HG03064 (cell line): ENCODE measurements around the gene RPP25L.
"Not testable (repeated sequence)": the region's sequence is repeated elsewhere in the genome, so short reads cannot be mapped to it uniquely, and the experiment has no call there.

Experiments used
- ATAC-seq: cut with Tn5 transposase; IDR thresholded peaks from one replicate; pipeline ENCODE4 v1.9.1; 2021; ENCODE audit warnings: low read depth; ENCODE audit not compliant: unreplicated experiment

Gene RPP25L

GRCh38 chr9:34611811-34612787 is at the start of gene RPP25L:
RPP25L (minus strand) TSS chr9:34612097; CDS start chr9:34611296, 801 bp downstream.
- peak; percentile 86 for ATAC-seq

- no peak for ATAC-seq
Measured at GRCh38 chr9:34659592-34660253, 47.8 kb upstream of the RPP25L start.

GRCh38 chr9:34658461-34658860 is 46.6 kb upstream of the RPP25L start:
- ATAC-seq = no peak

GRCh38 chr9:34656992-34657391 is 45.1 kb upstream of the RPP25L start:
- ATAC-seq = no peak

- ATAC-seq = no peak
Measured at GRCh38 chr9:34655394-34655793, 43.5 kb upstream of the RPP25L start.

- no peak for ATAC-seq
Measured at GRCh38 chr9:34654323-34655051, 42.6 kb upstream of the RPP25L start.

- ATAC-seq = no peak
Measured at GRCh38 chr9:34653151-34654072, 41.5 kb upstream of the RPP25L start.

GRCh38 chr9:34652602-34653000 is 40.7 kb upstream of the RPP25L start:
- ATAC-seq = no peak

- ATAC-seq = no peak
Measured at GRCh38 chr9:34651876-34652601, 40.1 kb upstream of the RPP25L start, which contains the start of gene IL11RA. IL11RA (plus strand) TSS chr9:34652185; CDS start chr9:34655218, 3,033 bp downstream.

GRCh38 chr9:34651321-34651720 is 39.4 kb upstream of the RPP25L start:
- ATAC-seq = no peak

GRCh38 chr9:34650816-34651215 is 38.9 kb upstream of the RPP25L start:
- no peak for ATAC-seq

GRCh38 chr9:34648673-34649072 is 36.8 kb upstream of the RPP25L start:
- no peak for ATAC-seq

- no peak for ATAC-seq
Measured at GRCh38 chr9:34647651-34648050, 35.8 kb upstream of the RPP25L start.

- ATAC-seq = no peak
Measured at GRCh38 chr9:34647084-34647403, 35.1 kb upstream of the RPP25L start.

- ATAC-seq = peak; percentile 76
Measured at GRCh38 chr9:34646211-34647083, 34.5 kb upstream of the RPP25L start, which contains the start of gene GALT. GALT (plus strand) TSS chr9:34646675; CDS start chr9:34646705, 30 bp downstream.

- ATAC-seq = no peak
Measured at GRCh38 chr9:34644766-34645314, 32.9 kb upstream of the RPP25L start.

- ATAC-seq = no peak
Measured at GRCh38 chr9:34642679-34643078, 30.8 kb upstream of the RPP25L start.

- not testable (repeated sequence) for ATAC-seq
Measured at GRCh38 chr9:34639322-34639721, 27.4 kb upstream of the RPP25L start.
